IPS-18c (cell line): ENCODE data around the gene ZC3H7A.
"Not testable (repeated sequence)": the region's sequence is repeated elsewhere in the genome, so short reads cannot be mapped to it uniquely, and the experiment has no call there.

Experiments
- H3K4me3 ChIP-seq: 2 replicates; pipeline ENCODE4 v1.7.0; 2013; ENCODE audit warnings: low read depth, mild to moderate bottlenecking, low read length, moderate library complexity; ENCODE audit not compliant: insufficient read depth
- H3K9me3 ChIP-seq: one replicate; pipeline ENCODE4 v1.6.1; 2013; ENCODE audit warnings: mild to moderate bottlenecking, low read length, moderate library complexity; ENCODE audit not compliant: control insufficient read depth, insufficient read depth

The ZC3H7A gene

GRCh38 chr16:11784980-11785599, 12.0 kb downstream of the ZC3H7A start:
- not testable (repeated sequence) for H3K4me3 ChIP-seq

GRCh38 chr16:11784381-11784780, 12.7 kb downstream of the ZC3H7A start:
- not testable (repeated sequence) for H3K4me3 ChIP-seq, H3K9me3 ChIP-seq

More at GRCh38 chr16:11784980-11785599, 12.0 kb downstream of the ZC3H7A start:
- not testable (repeated sequence) for H3K9me3 ChIP-seq

GRCh38 chr16:11784038-11784369, 13.1 kb downstream of the ZC3H7A start:
- H3K9me3 ChIP-seq = no peaks in the 10 kb centered on the region
- no peak overlapping the region for H3K4me3 ChIP-seq

- no peaks in the 10 kb centered on the region for H3K9me3 ChIP-seq
- no peak overlapping the region for H3K4me3 ChIP-seq
Measured at GRCh38 chr16:11783319-11784037, 13.6 kb downstream of the ZC3H7A start.

GRCh38 chr16:11781773-11782172, 15.3 kb downstream of the ZC3H7A start:
- no peak overlapping the region for H3K4me3 ChIP-seq

GRCh38 chr16:11780991-11781680, 15.9 kb downstream of the ZC3H7A start:
- H3K4me3 ChIP-seq = no peak overlapping the region
- no peaks in the 10 kb centered on the region for H3K9me3 ChIP-seq

More at GRCh38 chr16:11781773-11782172, 15.3 kb downstream of the ZC3H7A start:
- no peaks in the 10 kb centered on the region for H3K9me3 ChIP-seq

GRCh38 chr16:11779074-11779473, 18.0 kb downstream of the ZC3H7A start:
- Histone ChIP-seq H3K9me3 (no peaks in the 10 kb centered on the region), H3K4me3 (no peak overlapping the region)

- Histone ChIP-seq H3K9me3 (no peaks in the 10 kb centered on the region), H3K4me3 (no peak overlapping the region)
Measured at GRCh38 chr16:11774065-11774626, 22.9 kb downstream of the ZC3H7A start.

- Histone ChIP-seq H3K4me3 (no peak overlapping the region), H3K9me3 (no peaks in the 10 kb centered on the region)
Measured at GRCh38 chr16:11768849-11769248, 28.2 kb downstream of the ZC3H7A start.

- Histone ChIP-seq H3K9me3 (no peaks in the 10 kb centered on the region), H3K4me3 (no peak overlapping the region)
Measured at GRCh38 chr16:11762431-11762830, 34.6 kb downstream of the ZC3H7A start.

- Histone ChIP-seq H3K4me3 (no peak overlapping the region), H3K9me3 (no peaks in the 10 kb centered on the region)
Measured at GRCh38 chr16:11759997-11760396, 37.1 kb downstream of the ZC3H7A start.

GRCh38 chr16:11759163-11759834, 37.8 kb downstream of the ZC3H7A start:
- Histone ChIP-seq H3K9me3 (no peaks in the 10 kb centered on the region), H3K4me3 (no peak overlapping the region)

- Histone ChIP-seq H3K4me3 (no peak overlapping the region), H3K9me3 (no peaks in the 10 kb centered on the region)
Measured at GRCh38 chr16:11757671-11758545, 39.1 kb downstream of the ZC3H7A start.

- no peak overlapping the region for H3K4me3 ChIP-seq
- H3K9me3 ChIP-seq = no peaks in the 10 kb centered on the region
Measured at GRCh38 chr16:11756248-11756647, 40.8 kb downstream of the ZC3H7A start.

- Histone ChIP-seq H3K9me3 (no peaks in the 10 kb centered on the region), H3K4me3 (no peak overlapping the region)
Measured at GRCh38 chr16:11755022-11755760, 41.9 kb downstream of the ZC3H7A start.

GRCh38 chr16:11752856-11753255, 44.2 kb downstream of the ZC3H7A start:
- Histone ChIP-seq H3K4me3 (no peak overlapping the region), H3K9me3 (no peaks in the 10 kb centered on the region)
